AG10803 (cell line): ENCODE measurements around the gene ATP5PO.

Experiments
- DNase-seq: peaks from one replicate; pipeline ENCODE4 v3.0.0; 2010; ENCODE audit warnings: low read depth
- H3K4me3 ChIP-seq: 2 replicates; pipeline ENCODE4 v1.5.1; 2011; ENCODE audit warnings: mild to moderate bottlenecking, low read length, control low read depth
- TF ChIP-seq, protein P1 (sequence below): conservative IDR thresholded peaks from 2 replicates; pipeline ENCODE4 v1.5.1; 2011; ENCODE audit warnings: mild to moderate bottlenecking, low read length, control low read depth, inconsistent platforms

The ATP5PO gene

DNA sequence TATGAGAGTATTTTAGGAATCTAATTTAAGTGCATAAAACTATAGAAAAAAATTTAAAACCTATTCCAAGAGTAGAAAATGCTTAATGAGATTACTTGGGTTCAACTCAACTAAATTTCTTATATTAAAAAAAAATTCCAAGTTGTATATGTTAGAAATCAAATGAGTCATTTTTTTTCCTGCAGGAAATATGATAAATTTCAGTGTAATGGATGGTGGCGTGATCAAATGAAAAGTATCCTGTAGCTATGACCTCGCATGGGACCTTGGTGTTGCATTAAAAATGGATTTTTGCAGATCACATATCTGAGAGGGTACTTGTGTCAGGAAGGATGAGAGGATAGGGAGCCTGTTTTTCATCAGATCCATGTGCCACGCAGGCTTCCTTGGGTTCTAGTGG, 17.9 kb downstream of the ATP5PO start:
- no peak overlapping the region for H3K4me3 ChIP-seq
- DNase-seq, result no peak
- TF ChIP-seq, protein P1, sequence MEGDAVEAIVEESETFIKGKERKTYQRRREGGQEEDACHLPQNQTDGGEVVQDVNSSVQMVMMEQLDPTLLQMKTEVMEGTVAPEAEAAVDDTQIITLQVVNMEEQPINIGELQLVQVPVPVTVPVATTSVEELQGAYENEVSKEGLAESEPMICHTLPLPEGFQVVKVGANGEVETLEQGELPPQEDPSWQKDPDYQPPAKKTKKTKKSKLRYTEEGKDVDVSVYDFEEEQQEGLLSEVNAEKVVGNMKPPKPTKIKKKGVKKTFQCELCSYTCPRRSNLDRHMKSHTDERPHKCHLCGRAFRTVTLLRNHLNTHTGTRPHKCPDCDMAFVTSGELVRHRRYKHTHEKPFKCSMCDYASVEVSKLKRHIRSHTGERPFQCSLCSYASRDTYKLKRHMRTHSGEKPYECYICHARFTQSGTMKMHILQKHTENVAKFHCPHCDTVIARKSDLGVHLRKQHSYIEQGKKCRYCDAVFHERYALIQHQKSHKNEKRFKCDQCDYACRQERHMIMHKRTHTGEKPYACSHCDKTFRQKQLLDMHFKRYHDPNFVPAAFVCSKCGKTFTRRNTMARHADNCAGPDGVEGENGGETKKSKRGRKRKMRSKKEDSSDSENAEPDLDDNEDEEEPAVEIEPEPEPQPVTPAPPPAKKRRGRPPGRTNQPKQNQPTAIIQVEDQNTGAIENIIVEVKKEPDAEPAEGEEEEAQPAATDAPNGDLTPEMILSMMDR, result no peak

DNA sequence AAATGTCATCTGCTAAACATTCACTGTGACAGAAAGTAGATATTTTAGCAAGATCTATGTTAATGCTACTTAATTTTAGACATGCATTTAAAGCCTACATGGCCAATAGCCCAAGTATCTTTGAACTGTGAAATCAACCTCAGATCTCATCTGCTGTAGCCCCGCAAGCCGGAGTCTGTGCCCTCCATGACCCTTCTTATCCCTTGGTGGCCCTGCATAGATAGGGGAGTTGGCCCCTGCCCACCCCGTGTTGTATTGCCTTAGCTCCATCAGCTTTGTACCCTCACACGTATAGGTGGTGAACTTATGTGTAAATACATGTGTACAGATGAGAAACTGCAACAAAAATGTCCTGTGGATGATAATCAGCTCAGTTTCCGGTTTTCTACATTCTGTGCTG, 18.5 kb downstream of the ATP5PO start:
- no peak overlapping the region for H3K4me3 ChIP-seq
- TF ChIP-seq, protein P1, result no peak
- DNase-seq, result no peak

DNA sequence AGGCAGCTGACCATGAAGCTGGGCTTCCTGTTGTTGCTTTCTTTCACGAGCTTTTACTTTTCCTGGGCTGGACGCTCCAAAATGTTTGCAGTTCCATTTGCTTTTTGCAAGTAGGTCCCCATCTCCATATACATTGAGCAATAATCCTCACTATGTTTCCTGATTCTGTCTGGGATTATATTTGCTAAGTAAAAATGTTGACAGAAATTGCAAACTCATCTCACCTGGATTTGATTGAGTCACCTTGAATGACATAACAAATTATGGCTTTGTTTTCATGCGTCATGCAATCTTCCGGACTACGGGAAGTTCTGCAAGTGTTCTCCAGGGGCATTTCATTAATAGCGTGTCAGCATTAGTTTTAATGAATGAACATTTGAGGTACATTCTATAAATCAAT, 18.9 kb downstream of the ATP5PO start:
- TF ChIP-seq, protein P1, result no peak
- no peak for DNase-seq
- H3K4me3 ChIP-seq, result no peak overlapping the region

DNA sequence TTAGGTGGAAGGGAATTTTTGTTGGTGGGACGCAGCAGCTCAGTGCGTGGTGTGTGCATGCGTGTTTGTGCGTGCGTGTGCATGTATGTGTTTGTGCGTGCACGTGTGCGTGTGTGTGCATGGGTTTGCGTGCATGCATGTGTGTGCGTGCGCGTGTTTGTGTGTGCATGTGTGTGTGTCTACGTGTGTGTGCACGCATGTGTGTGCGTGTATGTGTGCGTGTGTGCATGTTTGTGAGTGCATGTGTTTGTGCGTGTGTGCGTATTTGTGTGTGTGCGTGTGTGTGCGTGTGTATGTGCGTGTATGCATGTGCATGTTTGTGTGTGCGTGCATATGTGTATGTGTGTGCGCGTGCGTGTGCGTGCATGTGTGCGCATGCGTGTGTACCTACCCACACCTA, 20.2 kb downstream of the ATP5PO start:
- no peak for DNase-seq
- TF ChIP-seq, protein P1, result no peak
- H3K4me3 ChIP-seq, result no peak overlapping the region

DNA sequence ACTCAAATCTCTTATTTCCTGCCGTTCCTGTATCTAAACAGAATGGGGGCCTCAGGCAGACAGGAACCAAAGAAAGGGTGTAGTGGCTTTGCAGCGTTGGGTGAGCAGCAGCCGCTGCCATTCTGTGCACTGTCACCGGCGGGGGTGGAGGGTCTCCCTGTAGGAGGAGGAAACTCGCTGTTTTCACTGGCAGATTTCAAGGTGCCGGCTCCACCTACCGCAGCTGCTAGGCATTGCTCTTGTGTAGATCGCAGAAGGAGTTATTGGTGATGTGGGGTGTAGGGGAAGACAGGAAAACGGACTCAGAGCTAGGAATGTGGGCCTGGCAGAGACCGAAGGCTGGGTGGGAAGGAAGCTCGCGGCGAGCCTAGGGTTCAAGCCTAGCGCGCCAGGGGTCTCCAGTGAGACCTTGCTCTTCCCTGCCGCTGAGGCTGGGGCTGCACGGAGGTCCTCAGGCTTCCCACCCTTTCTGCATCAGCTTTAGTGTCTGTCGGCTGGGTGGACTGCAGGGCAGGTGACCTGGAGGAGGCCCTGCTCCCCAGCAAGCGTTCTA, 20.8 kb downstream of the ATP5PO start:
- H3K4me3 ChIP-seq, result peak overlapping the region; percentile 50
- peak; percentile 84 for DNase-seq
- TF ChIP-seq, protein P1, result peak; percentile 88

DNA sequence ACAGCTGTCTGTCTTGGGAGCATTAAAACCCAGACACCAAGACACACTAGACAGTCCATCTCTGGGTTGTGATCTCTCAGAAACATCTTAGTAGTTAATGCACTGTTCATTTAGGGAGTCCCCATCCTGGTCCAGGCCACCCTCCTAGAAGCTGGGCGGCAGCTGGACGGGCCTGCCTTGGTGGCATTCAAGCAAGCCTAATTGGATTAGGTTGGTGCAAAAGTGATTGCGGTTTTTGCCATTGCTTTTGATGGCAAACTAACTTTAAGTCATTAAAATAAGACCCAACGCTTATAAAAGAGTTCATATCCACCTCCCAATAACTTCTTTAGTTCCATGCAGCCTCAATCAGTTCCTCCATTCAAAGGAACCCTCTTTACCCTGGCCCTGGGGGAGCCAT, 21.7 kb downstream of the ATP5PO start:
- no peak for DNase-seq
- no peak overlapping the region for H3K4me3 ChIP-seq
- TF ChIP-seq, protein P1, result no peak

DNA sequence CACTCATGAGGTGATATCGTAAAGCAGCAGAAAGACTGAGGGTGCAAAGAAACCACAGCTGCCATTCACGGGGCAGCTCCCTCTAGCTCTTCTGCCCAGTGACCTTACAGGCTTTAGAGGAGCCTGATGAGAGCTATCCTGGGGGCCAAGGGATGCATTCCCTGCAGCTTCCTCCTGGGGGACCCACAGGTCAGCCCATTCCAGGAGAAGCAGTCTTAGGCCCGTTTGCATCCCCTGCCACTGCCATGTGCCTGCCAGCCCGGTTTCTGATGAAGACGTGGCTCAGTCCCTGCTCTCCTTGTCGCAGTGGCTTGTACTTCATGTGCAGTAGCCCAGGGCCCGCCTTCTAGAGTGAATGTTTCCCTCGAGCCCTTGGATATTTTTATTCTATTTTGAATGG, 22.8 kb downstream of the ATP5PO start:
- H3K4me3 ChIP-seq, result no peak overlapping the region
- no peak for DNase-seq
- TF ChIP-seq, protein P1, result no peak
